ENCODE results near the gene ZNF692. TPM values are rescaled to one million over a fixed set of nuclear protein-coding genes. Genes with fewer than 3 reads are reported as not detected.

Gene ZNF692
- total RNA-seq, 1 donor from 2014 or later: 37.8 TPM

DNA sequence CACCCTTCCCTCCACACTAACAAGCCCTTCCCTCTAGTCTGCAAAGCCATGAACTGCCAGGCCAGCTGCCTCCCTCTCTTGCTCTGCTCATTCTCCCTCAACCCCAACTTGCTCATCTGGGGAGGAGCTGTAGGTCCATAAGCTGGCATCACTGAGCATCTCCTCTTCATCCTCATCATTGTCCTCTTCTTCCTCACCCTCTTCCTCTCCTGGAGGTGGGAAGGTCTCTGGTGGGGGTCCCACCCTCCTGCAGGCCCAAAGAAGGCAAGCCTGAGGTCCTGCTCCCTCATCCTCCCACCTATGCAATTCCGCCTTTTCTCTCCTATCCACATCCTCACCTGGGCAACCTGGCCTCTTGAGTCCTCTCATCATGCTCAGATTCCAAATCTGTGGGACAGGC is 2.7 kb downstream of the ZNF692 start:
- Histone ChIP-seq H3K4me3 (no peak overlapping the region), H2AFZ (replicated peaks) (no peak overlapping the region), H3K79me2 (ENCODE audit: low read depth) (peaks cover 13% of the 10 kb centered on the region), H3F3A (ENCODE audit: low read depth) (peaks cover 8% of the 10 kb centered on the region), H3K9ac (no peak overlapping the region), H3K9me3 (ENCODE audit: low read depth) (no peaks in the 10 kb centered on the region), H3K4me1 (peaks cover 11% of the 10 kb centered on the region), H3K27me3 (peaks cover 14% of the 10 kb centered on the region), H4K20me1 (ENCODE audit: low read depth) (peaks cover under 1% of the 10 kb centered on the region), H3K4me2 (peak overlapping the region; percentile 85), H3K27ac (no peak overlapping the region), H3K36me3 (no peaks in the 10 kb centered on the region)
- peaks cover 10% of the 10 kb centered on the region for H3K27me3 Mint-ChIP-seq (ENCODE audit: insufficient read depth, low read depth)
- H3K9me3 Mint-ChIP-seq: no peaks in the 10 kb centered on the region
- H3K4me3 Mint-ChIP-seq: peak overlapping the region; percentile 27
- H3K27ac Mint-ChIP-seq: peak overlapping the region; percentile 42
- H3K36me3 Mint-ChIP-seq: peaks cover 16% of the 10 kb centered on the region
- TF ChIP-seq EZH2 (IDR thresholded peaks at IDR 0.05) (no peak), EZH2phosphoT487 (IDR thresholded peaks at IDR 0.05) (no peak)
- TF ChIP-seq, protein P1, sequence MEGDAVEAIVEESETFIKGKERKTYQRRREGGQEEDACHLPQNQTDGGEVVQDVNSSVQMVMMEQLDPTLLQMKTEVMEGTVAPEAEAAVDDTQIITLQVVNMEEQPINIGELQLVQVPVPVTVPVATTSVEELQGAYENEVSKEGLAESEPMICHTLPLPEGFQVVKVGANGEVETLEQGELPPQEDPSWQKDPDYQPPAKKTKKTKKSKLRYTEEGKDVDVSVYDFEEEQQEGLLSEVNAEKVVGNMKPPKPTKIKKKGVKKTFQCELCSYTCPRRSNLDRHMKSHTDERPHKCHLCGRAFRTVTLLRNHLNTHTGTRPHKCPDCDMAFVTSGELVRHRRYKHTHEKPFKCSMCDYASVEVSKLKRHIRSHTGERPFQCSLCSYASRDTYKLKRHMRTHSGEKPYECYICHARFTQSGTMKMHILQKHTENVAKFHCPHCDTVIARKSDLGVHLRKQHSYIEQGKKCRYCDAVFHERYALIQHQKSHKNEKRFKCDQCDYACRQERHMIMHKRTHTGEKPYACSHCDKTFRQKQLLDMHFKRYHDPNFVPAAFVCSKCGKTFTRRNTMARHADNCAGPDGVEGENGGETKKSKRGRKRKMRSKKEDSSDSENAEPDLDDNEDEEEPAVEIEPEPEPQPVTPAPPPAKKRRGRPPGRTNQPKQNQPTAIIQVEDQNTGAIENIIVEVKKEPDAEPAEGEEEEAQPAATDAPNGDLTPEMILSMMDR (IDR thresholded peaks at IDR 0.05): no peak
- H3K4me1 Mint-ChIP-seq: peaks cover 22% of the 10 kb centered on the region
- no peak for DNase-seq (ENCODE audit: low spot score)

DNA sequence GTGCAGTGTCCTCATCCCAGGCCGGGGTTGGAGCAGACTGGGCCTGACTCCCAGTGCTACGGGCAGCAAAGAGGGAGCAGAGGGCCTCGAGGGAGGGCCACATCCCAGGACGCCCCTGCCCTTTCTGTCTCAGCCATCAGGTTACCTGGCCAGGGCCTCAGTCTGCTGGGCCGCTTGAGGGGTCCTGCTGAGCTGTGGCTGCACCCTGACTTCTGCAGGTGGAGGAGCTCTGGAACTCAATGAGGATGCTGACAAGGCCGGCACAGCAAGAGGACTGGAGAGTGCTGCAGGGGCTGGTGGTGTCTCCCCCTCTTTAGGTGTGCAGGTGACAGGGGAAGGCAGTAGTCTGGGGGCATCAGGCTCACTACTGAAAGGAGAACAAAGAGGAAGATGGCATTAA is 3.3 kb downstream of the ZNF692 start:
- peaks cover 10% of the 10 kb centered on the region for H3K27me3 Mint-ChIP-seq (ENCODE audit: insufficient read depth, low read depth)
- H3K27ac ChIP-seq: no peak overlapping the region
- H2AFZ ChIP-seq (replicated peaks): no peak overlapping the region
- peaks cover 2% of the 10 kb centered on the region for H4K20me1 ChIP-seq (ENCODE audit: low read depth)
- peaks cover 8% of the 10 kb centered on the region for H3K27me3 ChIP-seq
- no peak overlapping the region for H3K9ac ChIP-seq
- peaks cover 22% of the 10 kb centered on the region for H3K4me1 Mint-ChIP-seq
- no peak overlapping the region for H3K4me3 Mint-ChIP-seq
- peaks cover 8% of the 10 kb centered on the region for H3F3A ChIP-seq (ENCODE audit: low read depth)
- peaks cover 13% of the 10 kb centered on the region for H3K79me2 ChIP-seq (ENCODE audit: low read depth)
- TF ChIP-seq EZH2phosphoT487 (IDR thresholded peaks at IDR 0.05) (no peak), EZH2 (IDR thresholded peaks at IDR 0.05) (no peak)
- TF ChIP-seq, protein P1 (IDR thresholded peaks at IDR 0.05): no peak
- peaks cover 16% of the 10 kb centered on the region for H3K36me3 Mint-ChIP-seq
- H3K9me3 Mint-ChIP-seq: no peaks in the 10 kb centered on the region
- no peak for DNase-seq (ENCODE audit: low spot score)
- H3K4me2 ChIP-seq: no peak overlapping the region
- H3K36me3 ChIP-seq: no peaks in the 10 kb centered on the region
- H3K9me3 ChIP-seq (ENCODE audit: low read depth): no peaks in the 10 kb centered on the region
- no peak overlapping the region for H3K4me3 ChIP-seq
- H3K4me1 ChIP-seq: peaks cover 11% of the 10 kb centered on the region
- no peak overlapping the region for H3K27ac Mint-ChIP-seq

DNA sequence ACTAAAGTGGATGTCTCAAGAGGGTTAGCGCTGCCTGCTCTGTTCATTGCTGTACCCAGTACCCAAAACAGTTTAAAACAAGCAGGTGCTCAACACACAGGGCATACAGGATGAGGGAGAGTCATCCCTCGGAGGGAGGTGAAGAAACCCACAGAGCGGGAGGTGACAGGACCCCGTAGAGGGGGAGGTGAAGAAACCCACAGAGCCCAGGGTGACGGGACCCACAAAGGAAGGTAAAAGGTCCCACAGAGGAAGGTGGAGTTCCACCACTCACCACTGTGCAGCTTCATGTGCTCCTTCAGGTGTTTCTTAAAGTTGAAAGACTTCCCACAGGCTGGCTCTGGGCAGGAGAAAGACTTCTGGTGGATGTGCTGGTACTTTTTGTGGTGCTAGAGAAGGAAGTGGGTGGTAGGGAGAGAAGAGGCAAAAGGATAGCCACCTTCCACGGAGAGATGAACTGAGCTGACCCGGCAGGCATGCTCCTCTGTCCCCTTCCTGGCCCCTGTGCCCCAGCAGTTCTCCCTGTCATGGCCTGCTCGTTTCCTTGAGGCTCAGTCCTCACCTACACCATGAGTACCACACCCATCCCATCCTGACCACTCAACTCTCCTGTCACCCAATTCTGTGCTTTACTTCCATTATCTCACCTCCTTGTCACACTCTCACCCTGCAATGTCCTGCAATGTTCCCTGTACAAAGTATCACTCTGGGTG is 5.1 kb downstream of the ZNF692 start:
- Histone ChIP-seq H4K20me1 (ENCODE audit: low read depth) (peaks cover 2% of the 10 kb centered on the region), H3K4me2 (no peak overlapping the region), H3K27me3 (no peaks in the 10 kb centered on the region), H3K79me2 (ENCODE audit: low read depth) (peaks cover 13% of the 10 kb centered on the region), H3K9ac (no peak overlapping the region), H2AFZ (replicated peaks) (no peak overlapping the region), H3K4me1 (peaks cover 11% of the 10 kb centered on the region), H3K36me3 (no peaks in the 10 kb centered on the region), H3F3A (ENCODE audit: low read depth) (peaks cover 8% of the 10 kb centered on the region), H3K4me3 (no peak overlapping the region), H3K9me3 (ENCODE audit: low read depth) (no peaks in the 10 kb centered on the region), H3K27ac (no peak overlapping the region)
- no peaks in the 10 kb centered on the region for H3K9me3 Mint-ChIP-seq
- no peak overlapping the region for H3K27ac Mint-ChIP-seq
- no peak for DNase-seq (ENCODE audit: low spot score)
- TF ChIP-seq EZH2 (IDR thresholded peaks at IDR 0.05) (no peak), EZH2phosphoT487 (IDR thresholded peaks at IDR 0.05) (no peak)
- TF ChIP-seq, protein P1 (IDR thresholded peaks at IDR 0.05): no peak
- H3K4me3 Mint-ChIP-seq: no peak overlapping the region
- peaks cover 19% of the 10 kb centered on the region for H3K36me3 Mint-ChIP-seq
- peaks cover 12% of the 10 kb centered on the region for H3K4me1 Mint-ChIP-seq
- H3K27me3 Mint-ChIP-seq (ENCODE audit: insufficient read depth, low read depth): peaks cover 8% of the 10 kb centered on the region

All from neural progenitor cell (in vitro differentiated cells).